ENCODE data around the gene TMX4.

TMX4 gene

DNA sequence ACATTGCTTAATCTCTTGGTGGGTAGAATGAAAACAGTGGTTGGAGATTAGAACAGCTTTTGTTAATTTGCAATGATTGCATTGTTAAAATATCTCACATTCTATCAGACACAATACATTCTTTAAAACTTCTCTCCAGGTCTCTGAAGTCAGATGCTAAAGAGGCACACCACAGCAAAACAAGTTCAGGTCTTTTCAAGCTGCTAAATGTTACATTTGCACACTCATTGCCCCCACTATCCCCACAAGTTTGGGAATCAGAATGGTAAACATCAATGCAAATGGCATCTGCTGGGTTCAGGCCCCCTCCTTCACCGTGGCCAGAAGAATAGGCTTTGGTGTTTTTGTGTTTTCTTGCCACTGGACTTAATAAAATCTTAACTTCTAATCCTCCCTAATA lies 69.2 kb downstream of the TMX4 start:
- Histone ChIP-seq H3K27ac (ENCODE audit: low read depth, low read length, poor library complexity, severe bottlenecking) (no peak overlapping the region), H2AFZ (ENCODE audit: low read length) (no peak overlapping the region), H3F3A (ENCODE audit: insufficient read depth, low read length) (no peaks in the 10 kb centered on the region), H4K20me1 (ENCODE audit: insufficient read depth, low read length) (no peaks in the 10 kb centered on the region), H3K4me3 (ENCODE audit: low read depth, low read length, poor library complexity, severe bottlenecking) (no peak overlapping the region), H3K9me2 (ENCODE audit: low read depth, low read length) (no peaks in the 10 kb centered on the region), H3K4me2 (ENCODE audit: low read length) (no peak overlapping the region), H3K36me3 (ENCODE audit: insufficient read depth, low read length) (no peaks in the 10 kb centered on the region), H3K9me3 (ENCODE audit: low read length) (no peaks in the 10 kb centered on the region), H3K9ac (ENCODE audit: low read length) (no peak overlapping the region), H3K79me2 (ENCODE audit: insufficient read depth, low read length) (no peaks in the 10 kb centered on the region), H3K27me3 (ENCODE audit: insufficient read depth, low read length) (no peaks in the 10 kb centered on the region), H3K4me1 (ENCODE audit: insufficient read depth, low read length, severe bottlenecking) (no peaks in the 10 kb centered on the region)
- TF ChIP-seq EZH2 (IDR thresholded peaks at IDR 0.05; ENCODE audit: borderline replicate concordance, low read length) (no peak), CTCF (IDR thresholded peaks at IDR 0.05; ENCODE audit: low read length) (no peak)

- Histone ChIP-seq H3K4me1 (ENCODE audit: insufficient read depth, low read length, severe bottlenecking) (no peaks in the 10 kb centered on the region), H3K9ac (ENCODE audit: low read length) (no peak overlapping the region), H3K4me3 (ENCODE audit: low read depth, low read length, poor library complexity, severe bottlenecking) (no peak overlapping the region), H3F3A (ENCODE audit: insufficient read depth, low read length) (no peaks in the 10 kb centered on the region), H3K27me3 (ENCODE audit: insufficient read depth, low read length) (no peaks in the 10 kb centered on the region), H3K79me2 (ENCODE audit: insufficient read depth, low read length) (no peaks in the 10 kb centered on the region), H3K36me3 (ENCODE audit: insufficient read depth, low read length) (no peaks in the 10 kb centered on the region), H2AFZ (ENCODE audit: low read length) (no peak overlapping the region), H3K4me2 (ENCODE audit: low read length) (no peak overlapping the region), H3K27ac (ENCODE audit: low read depth, low read length, poor library complexity, severe bottlenecking) (no peak overlapping the region), H4K20me1 (ENCODE audit: insufficient read depth, low read length) (no peaks in the 10 kb centered on the region), H3K9me2 (ENCODE audit: low read depth, low read length) (no peaks in the 10 kb centered on the region), H3K9me3 (ENCODE audit: low read length) (no peaks in the 10 kb centered on the region)
- TF ChIP-seq EZH2 (IDR thresholded peaks at IDR 0.05; ENCODE audit: borderline replicate concordance, low read length) (no peak), CTCF (IDR thresholded peaks at IDR 0.05; ENCODE audit: low read length) (no peak)
Observed at GRCh38 chr20:7943891-7944290, 75.7 kb downstream of the TMX4 start.

GRCh38 chr20:7940341-7940740 lies 79.2 kb downstream of the TMX4 start, which contains the start of gene HAO1:
Gene HAO1 (minus strand): TSS chr20:7940458. CDS start chr20:7940422, 36 bp downstream.
- H3K79me2 ChIP-seq (ENCODE audit: insufficient read depth, low read length), result no peaks in the 10 kb centered on the region
- H3K9me2 ChIP-seq (ENCODE audit: low read depth, low read length), result no peaks in the 10 kb centered on the region
- no peak within 1 kb of the TSS for H3K27ac ChIP-seq (ENCODE audit: low read depth, low read length, poor library complexity, severe bottlenecking)
- no peak within 1 kb of the TSS for H2AFZ ChIP-seq (ENCODE audit: low read length)
- H3K36me3 ChIP-seq (ENCODE audit: insufficient read depth, low read length), result no peaks in the 10 kb centered on the region
- no peak within 1 kb of the TSS for H3K9ac ChIP-seq (ENCODE audit: low read length)
- no peaks in the 10 kb centered on the region for H4K20me1 ChIP-seq (ENCODE audit: insufficient read depth, low read length)
- H3K4me2 ChIP-seq (ENCODE audit: low read length), result no peak within 1 kb of the TSS
- H3K27me3 ChIP-seq (ENCODE audit: insufficient read depth, low read length), result no peaks in the 10 kb centered on the region
- H3K4me3 ChIP-seq (ENCODE audit: low read depth, low read length, poor library complexity, severe bottlenecking), result no peak within 1 kb of the TSS
- TF ChIP-seq EZH2 (IDR thresholded peaks at IDR 0.05; ENCODE audit: borderline replicate concordance, low read length) (no peak), CTCF (IDR thresholded peaks at IDR 0.05; ENCODE audit: low read length) (no peak)
- H3K4me1 ChIP-seq (ENCODE audit: insufficient read depth, low read length, severe bottlenecking), result peaks cover 11% of the 10 kb centered on the region
- no peaks in the 10 kb centered on the region for H3F3A ChIP-seq (ENCODE audit: insufficient read depth, low read length)
- no peaks in the 10 kb centered on the region for H3K9me3 ChIP-seq (ENCODE audit: low read length)

Measured in OCI-LY1 (cell line).